Spleen (tissue), 11 donors: ENCODE data around the gene DLG1. TPM values are rescaled to one million over a fixed set of nuclear protein-coding genes. Genes with fewer than 3 reads are reported as not detected.

Experiments
- DNase-seq: peaks from one replicate; pipeline ENCODE4 v3.0.0-alpha.2; 2020
- H3K27ac ChIP-seq, 8 donors: fragments of 200-600 bp; sonication (generic) in 7 of 8; 1 replicate in 4 of 8; 2 replicates in 4 of 8; pipeline versions ENCODE4 v1.5.0 to v1.8.0; 2016 to 2021; ENCODE audit warnings: inconsistent platforms in 4 of 8, mild to moderate bottlenecking in 4 of 8, moderate library complexity in 1 of 8
- H3K27me3 ChIP-seq, 7 donors: fragments of 200-600 bp; sonication (generic) in 6 of 7; replicated peaks in 1 of 7; 1 replicate in 4 of 7; 2 replicates in 3 of 7; pipeline versions ENCODE4 v1.5.0 to v1.8.0; 2016 to 2021; ENCODE audit warnings: inconsistent platforms in 3 of 7, mild to moderate bottlenecking in 1 of 7
- H3K36me3 ChIP-seq, 6 donors: fragments of 200-600 bp; sonication (generic) in 5 of 6; 1 replicate in 4 of 6; 2 replicates in 2 of 6; pipeline versions ENCODE4 v1.5.0 to v1.8.0; 2016 to 2021; ENCODE audit warnings: inconsistent platforms in 2 of 6
- H3K4me1 ChIP-seq, 6 donors: fragments of 200-600 bp; sonication (generic) in 5 of 6; 1 replicate in 3 of 6; 2 replicates in 3 of 6; pipeline versions ENCODE4 v1.5.0 to v1.8.0; 2016 to 2021; ENCODE audit warnings: inconsistent platforms in 3 of 6
- H3K4me3 ChIP-seq, 8 donors: fragments of 200-600 bp; sonication (generic) in 7 of 8; 1 replicate in 4 of 8; 2 replicates in 4 of 8; pipeline versions ENCODE4 v1.5.0 to v1.8.0; 2016 to 2021; ENCODE audit warnings: inconsistent platforms in 4 of 8, mild to moderate bottlenecking in 4 of 8, moderate library complexity in 2 of 8
- H3K9me3 ChIP-seq, 8 donors: fragments of 200-600 bp; sonication (generic) in 7 of 8; 1 replicate in 4 of 8; 2 replicates in 4 of 8; pipeline versions ENCODE4 v1.5.0 to v1.8.0; 2016 to 2021; ENCODE audit warnings: inconsistent platforms in 4 of 8
- POLR2A ChIP-seq, 3 donors: fragments of 450-650 bp; IDR thresholded peaks; one replicate each; pipeline ENCODE4 v1.5.1; 2017; ENCODE audit warnings: antibody characterized with exemption in 3 of 3, mild to moderate bottlenecking in 1 of 3
- POLR2AphosphoS5 ChIP-seq, 3 donors: sonication (generic); formaldehyde crosslinking; IDR thresholded peaks; one replicate each; pipeline ENCODE4 v1.5.1; 2017; ENCODE audit warnings: antibody characterized with exemption in 3 of 3
- WGBS, 5 donors: extraction: QIAGEN DNeasy Blood & Tissue Kit in 3 of 5; methylation state at CpG; one replicate each; pipeline versions ENCODE4 v1.1.5 to v1.1.7; 2013 to 2018; 5-methylcytosine and 5-hydroxymethylcytosine counted together
- intact Hi-C: fragments of 100-400 bp; cut with DNase I; formaldehyde crosslinking; loops from one replicate; pipeline ENCODE4 v1.15.0; 2023; ENCODE audit warnings: low total_unique reads
- polyA plus RNA-seq, 3 donors: library from polyadenylated mRNA; stranded (reverse); fragments of 200-250 nt; gene quantifications; one replicate each; pipeline ENCODE4 v1.2.1, GENCODE V29; 2013
- total RNA-seq, 7 donors: library from RNA; depleted of rRNA in 3 of 7; stranded (reverse); fragments of >200 nt in 3 of 7; fragmentation: NEBNext Ultra II Directional in 4 of 7; extraction: Animal tissue kit (Norgen Biotek cat#: 25700) in 4 of 7; gene quantifications; one replicate each; pipeline versions ENCODE4 v1.1.0 to v1.2.1, GENCODE V29; 2016 to 2021
- TF ChIP-seq, protein P1 (sequence below), 11 experiments: fragments of 200-600 bp in 7 of 11; fragments of 450-650 bp in 4 of 11; sonication (generic) in 4 of 11; IDR thresholded peaks in 8 of 11; conservative IDR thresholded peaks in 3 of 11; 1 replicate in 7 of 11; 2 replicates in 4 of 11; pipeline versions ENCODE4 v1.4.0 to v1.8.0; 2016 to 2021; ENCODE audit warnings: antibody characterized with exemption in 11 of 11, inconsistent platforms in 4 of 11, mild to moderate bottlenecking in 1 of 11
- donor health status: healthy with polysubstance abuse.
- donor health status: DM: no; HTN: no; CAD: no; lungs with moderate emphysema.
- donor health status: DM: no; HTN: no; CAD: no.
- donor health status: Bipolar disorder and iron deficiency.
- donor health status: healthy.
- donor health status: DM: no; HTN: no; CAD: no.
- donor health status: DM: yes; HTN: yes; CAD: no.

The DLG1 gene
- total and polyA plus RNA-seq, 10 donors, result 11.0 to 92.3 (median 59.1) TPM

DNA sequence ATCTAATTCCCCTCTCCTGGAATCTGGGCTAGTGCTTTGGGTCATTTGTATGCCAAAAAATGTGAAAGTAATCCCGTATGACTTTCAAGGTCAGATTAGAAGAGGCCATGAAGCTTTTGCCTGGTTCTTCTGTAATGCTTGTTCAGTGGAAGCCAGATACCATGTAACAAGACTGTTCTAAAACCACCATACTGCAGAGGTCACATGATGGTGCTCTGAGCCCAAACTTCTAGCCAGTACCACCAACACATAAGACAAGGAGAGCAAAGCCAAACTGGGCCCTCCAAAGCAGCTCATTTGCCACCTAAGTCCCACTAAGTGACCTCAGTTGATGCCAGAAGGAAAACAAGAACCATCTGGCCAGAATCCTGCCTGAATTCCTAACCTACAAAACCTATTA lies 204.5 kb downstream of the DLG1 start:
- Histone ChIP-seq H3K4me1 (peaks cover 0 to 1% (median 0%) of the 10 kb centered on the region in 6 donors), H3K9me3 (no peaks in the 10 kb centered on the region), H3K27me3 (no peaks in the 10 kb centered on the region), H3K27ac (no peak overlapping the region), H3K4me3 (no peak overlapping the region), H3K36me3 (peaks cover 0 to 46% (median 0%) of the 10 kb centered on the region in 6 donors)
- TF ChIP-seq, protein P1, sequence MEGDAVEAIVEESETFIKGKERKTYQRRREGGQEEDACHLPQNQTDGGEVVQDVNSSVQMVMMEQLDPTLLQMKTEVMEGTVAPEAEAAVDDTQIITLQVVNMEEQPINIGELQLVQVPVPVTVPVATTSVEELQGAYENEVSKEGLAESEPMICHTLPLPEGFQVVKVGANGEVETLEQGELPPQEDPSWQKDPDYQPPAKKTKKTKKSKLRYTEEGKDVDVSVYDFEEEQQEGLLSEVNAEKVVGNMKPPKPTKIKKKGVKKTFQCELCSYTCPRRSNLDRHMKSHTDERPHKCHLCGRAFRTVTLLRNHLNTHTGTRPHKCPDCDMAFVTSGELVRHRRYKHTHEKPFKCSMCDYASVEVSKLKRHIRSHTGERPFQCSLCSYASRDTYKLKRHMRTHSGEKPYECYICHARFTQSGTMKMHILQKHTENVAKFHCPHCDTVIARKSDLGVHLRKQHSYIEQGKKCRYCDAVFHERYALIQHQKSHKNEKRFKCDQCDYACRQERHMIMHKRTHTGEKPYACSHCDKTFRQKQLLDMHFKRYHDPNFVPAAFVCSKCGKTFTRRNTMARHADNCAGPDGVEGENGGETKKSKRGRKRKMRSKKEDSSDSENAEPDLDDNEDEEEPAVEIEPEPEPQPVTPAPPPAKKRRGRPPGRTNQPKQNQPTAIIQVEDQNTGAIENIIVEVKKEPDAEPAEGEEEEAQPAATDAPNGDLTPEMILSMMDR (IDR thresholded peaks at IDR 0.05 in 8 of 11, conservative IDR thresholded peaks at IDR 0.05 in 3 of 11), result no peak
- TF ChIP-seq POLR2A (IDR thresholded peaks at IDR 0.05) (no peak), POLR2AphosphoS5 (IDR thresholded peaks at IDR 0.05) (no peak)
- intact Hi-C loops, result no loop called here
- 43 to 86% (median 79%) methylated on average over 1 of the region's 1 CpG for WGBS, 5 donors
- no peak for DNase-seq

DNA sequence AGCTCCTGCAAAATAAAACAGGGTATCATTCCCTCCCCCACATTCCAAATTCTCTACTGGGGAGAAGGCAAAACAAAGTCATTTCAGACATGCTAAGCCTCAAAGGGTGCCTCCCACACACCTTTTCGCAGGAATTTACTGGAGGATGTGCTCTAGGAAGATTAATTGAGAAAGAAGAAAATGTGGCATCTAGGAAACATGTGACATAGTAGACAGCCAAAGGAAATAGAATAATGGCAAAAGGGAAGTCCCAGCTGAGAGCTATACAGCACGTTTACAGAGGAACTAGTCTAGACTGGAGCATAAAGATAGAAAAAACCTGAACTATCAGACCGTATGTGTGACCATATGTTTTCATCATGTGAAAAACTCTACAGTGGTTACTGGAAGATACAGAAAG lies 210.0 kb downstream of the DLG1 start:
- H3K4me3 ChIP-seq, result no peak overlapping the region
- H3K27me3 ChIP-seq, result no peaks in the 10 kb centered on the region
- TF ChIP-seq, protein P1 (IDR thresholded peaks at IDR 0.05 in 8 of 11, conservative IDR thresholded peaks at IDR 0.05 in 3 of 11), result no peak
- TF ChIP-seq POLR2AphosphoS5 (IDR thresholded peaks at IDR 0.05), result no peak
- no peak for TF ChIP-seq POLR2A (IDR thresholded peaks at IDR 0.05)
- intact Hi-C loops, result no loop called here
- DNase-seq, result no peak
- peaks cover 0 to 9% (median 0%) of the 10 kb centered on the region in 6 donors for H3K4me1 ChIP-seq
- H3K36me3 ChIP-seq, result peaks cover 0 to 47% (median 3%) of the 10 kb centered on the region in 6 donors
- WGBS, 5 donors, result 31 to 44% (median 36%) methylated on average over 3 of the region's 3 CpGs
- no peaks in the 10 kb centered on the region for H3K9me3 ChIP-seq
- no peak overlapping the region for H3K27ac ChIP-seq

DNA sequence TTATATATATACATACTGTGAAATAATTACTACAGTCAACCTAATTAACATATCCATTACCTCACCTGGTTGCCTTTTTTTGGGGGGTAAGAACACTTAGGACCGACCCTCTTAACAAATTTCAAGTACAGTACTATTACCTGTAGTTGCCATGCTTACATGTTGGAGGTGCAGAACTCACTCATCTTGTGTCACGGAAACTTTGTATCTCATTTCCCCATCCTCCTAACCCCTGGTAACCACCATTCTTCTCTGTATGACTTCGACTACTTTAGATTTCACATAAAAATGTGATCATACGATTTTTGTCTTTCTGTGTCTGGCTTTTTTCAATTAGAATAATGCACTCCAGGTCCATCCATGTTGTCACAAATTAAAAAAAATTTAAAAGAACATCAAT lies 213.3 kb downstream of the DLG1 start:
- peaks cover 0 to 9% (median 0%) of the 10 kb centered on the region in 6 donors for H3K4me1 ChIP-seq
- no peaks in the 10 kb centered on the region for H3K9me3 ChIP-seq
- peaks cover 0 to 67% (median 3%) of the 10 kb centered on the region in 6 donors for H3K36me3 ChIP-seq
- WGBS, 5 donors, result 89 to 94% (median 90%) methylated on average over 4 of the region's 4 CpGs
- intact Hi-C loops, result no loop called here
- H3K27ac ChIP-seq, result no peak overlapping the region
- DNase-seq, result no peak
- no peak overlapping the region for H3K4me3 ChIP-seq
- no peaks in the 10 kb centered on the region for H3K27me3 ChIP-seq
- TF ChIP-seq, protein P1 (IDR thresholded peaks at IDR 0.05 in 8 of 11, conservative IDR thresholded peaks at IDR 0.05 in 3 of 11), result no peak
- TF ChIP-seq POLR2AphosphoS5 (IDR thresholded peaks at IDR 0.05) (no peak), POLR2A (IDR thresholded peaks at IDR 0.05) (no peak)

DNA sequence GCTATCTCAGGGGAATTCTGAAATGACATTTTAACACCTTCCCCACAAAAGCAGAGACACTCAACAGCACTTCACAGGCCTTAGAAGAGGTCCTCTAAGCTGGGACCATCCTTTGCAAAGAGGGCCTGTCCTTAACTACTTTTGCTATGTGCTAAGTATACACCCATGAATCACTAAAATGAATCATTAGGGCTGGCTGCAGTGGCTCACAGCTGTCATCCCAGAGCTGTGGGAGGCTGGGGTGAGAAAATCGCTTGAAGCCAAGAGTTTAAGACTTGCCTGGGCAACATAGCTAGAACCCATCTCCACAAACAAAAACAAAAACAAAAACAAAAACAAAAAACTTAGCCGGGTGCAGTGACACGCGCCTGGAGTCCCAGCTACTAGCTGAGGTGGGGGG lies 214.9 kb downstream of the DLG1 start:
- Histone ChIP-seq H3K36me3 (peaks cover 0 to 59% (median 3%) of the 10 kb centered on the region in 6 donors), H3K4me3 (no peak overlapping the region), H3K27me3 (no peaks in the 10 kb centered on the region), H3K27ac (no peak overlapping the region), H3K4me1 (peaks cover 0 to 4% (median 0%) of the 10 kb centered on the region in 6 donors), H3K9me3 (no peaks in the 10 kb centered on the region)
- DNase-seq, result no peak
- 88 to 95% (median 94%) methylated on average over 4 of the region's 4 CpGs for WGBS, 5 donors
- TF ChIP-seq POLR2AphosphoS5 (IDR thresholded peaks at IDR 0.05), result no peak
- TF ChIP-seq POLR2A (IDR thresholded peaks at IDR 0.05), result no peak
- TF ChIP-seq, protein P1 (IDR thresholded peaks at IDR 0.05 in 8 of 11, conservative IDR thresholded peaks at IDR 0.05 in 3 of 11), result no peak
- intact Hi-C loops, result no loop called here
